Parathyroid adenoma (tissue), 2 donors: Measurements from ENCODE around the gene IFNL4.

Experiments
- H2AFZ ChIP-seq: fragments of 300-600 bp; sonication (generic); one replicate; pipeline ENCODE4 v1.7.0; 2017; ENCODE audit warnings: antibody characterized with exemption, mild to moderate bottlenecking
- H3K27ac ChIP-seq: fragments of 300-600 bp; sonication (generic); one replicate; pipeline ENCODE4 v1.7.0; 2017
- H3K27me3 ChIP-seq: fragments of 300-600 bp; sonication (generic); one replicate; pipeline ENCODE4 v1.7.0; 2017; ENCODE audit warnings: low read length; ENCODE audit not compliant: control insufficient read depth, insufficient read depth
- H3K36me3 ChIP-seq: fragments of 300-600 bp; sonication (generic); one replicate; pipeline ENCODE4 v1.7.0; 2017; ENCODE audit warnings: low read length; ENCODE audit not compliant: control insufficient read depth, insufficient read depth
- H3K4me1 ChIP-seq: fragments of 300-600 bp; sonication (generic); one replicate; pipeline ENCODE4 v1.7.0; 2017; ENCODE audit warnings: control low read depth
- H3K4me2 ChIP-seq: fragments of 300-600 bp; sonication (generic); one replicate; pipeline ENCODE4 v1.7.0; 2017; ENCODE audit warnings: low read length
- H3K4me3 ChIP-seq: fragments of 300-600 bp; sonication (generic); one replicate; pipeline ENCODE4 v1.7.0; 2017; ENCODE audit warnings: low read depth, low read length
- H3K79me2 ChIP-seq: fragments of 300-600 bp; sonication (generic); one replicate; pipeline ENCODE4 v1.7.0; 2017; ENCODE audit warnings: control low read depth
- H3K9ac ChIP-seq: fragments of 300-600 bp; sonication (generic); one replicate; pipeline ENCODE4 v1.7.0; 2017; ENCODE audit warnings: mild to moderate bottlenecking
- H3K9me3 ChIP-seq: fragments of 300-600 bp; sonication (generic); one replicate; pipeline ENCODE4 v1.7.0; 2017; ENCODE audit warnings: low read length; ENCODE audit not compliant: control insufficient read depth
- CTCF ChIP-seq: fragments of 300-600 bp; sonication (generic); IDR thresholded peaks from one replicate; pipeline ENCODE4 v1.7.0; 2017; ENCODE audit warnings: antibody characterized with exemption, mild to moderate bottlenecking
- donor health status: primary hyperparathyroidism.

Gene IFNL4

GRCh38 chr19:39199025-39199424, 49.6 kb downstream of the IFNL4 start:
- H3K9ac ChIP-seq, result no peak overlapping the region
- no peak overlapping the region for H2AFZ ChIP-seq
- H3K79me2 ChIP-seq, result no peaks in the 10 kb centered on the region
- TF ChIP-seq CTCF, result no peak
- no peak overlapping the region for H3K4me3 ChIP-seq
- H3K4me2 ChIP-seq, result no peak overlapping the region
- no peaks in the 10 kb centered on the region for H3K27me3 ChIP-seq
- no peaks in the 10 kb centered on the region for H3K4me1 ChIP-seq
- H3K27ac ChIP-seq, result no peak overlapping the region
- no peaks in the 10 kb centered on the region for H3K36me3 ChIP-seq
- H3K9me3 ChIP-seq, result no peaks in the 10 kb centered on the region

GRCh38 chr19:39197808-39198207, 50.8 kb downstream of the IFNL4 start:
- no peak overlapping the region for H3K27ac ChIP-seq
- H3K4me3 ChIP-seq, result no peak overlapping the region
- no peaks in the 10 kb centered on the region for H3K27me3 ChIP-seq
- H3K79me2 ChIP-seq, result no peaks in the 10 kb centered on the region
- H3K36me3 ChIP-seq, result no peaks in the 10 kb centered on the region
- H2AFZ ChIP-seq, result no peak overlapping the region
- H3K4me2 ChIP-seq, result no peak overlapping the region
- TF ChIP-seq CTCF, result no peak
- H3K9ac ChIP-seq, result no peak overlapping the region
- no peaks in the 10 kb centered on the region for H3K4me1 ChIP-seq
- no peaks in the 10 kb centered on the region for H3K9me3 ChIP-seq

GRCh38 chr19:39196860-39197562, 51.6 kb downstream of the IFNL4 start, which contains the start of gene NCCRP1:
Gene NCCRP1 (plus strand): TSS chr19:39196964. CDS start chr19:39196983, 19 bp downstream.
- H3K9me3 ChIP-seq, result no peaks in the 10 kb centered on the region
- no peaks in the 10 kb centered on the region for H3K4me1 ChIP-seq
- no peaks in the 10 kb centered on the region for H3K79me2 ChIP-seq
- H3K27me3 ChIP-seq, result no peaks in the 10 kb centered on the region
- peak within 1 kb of the TSS; percentile 16 for H3K4me3 ChIP-seq
- peak within 1 kb of the TSS; percentile 44 for H3K4me2 ChIP-seq
- no peaks in the 10 kb centered on the region for H3K36me3 ChIP-seq
- no peak within 1 kb of the TSS for H3K9ac ChIP-seq
- no peak for TF ChIP-seq CTCF
- H3K27ac ChIP-seq, result no peak within 1 kb of the TSS
- no peak within 1 kb of the TSS for H2AFZ ChIP-seq

GRCh38 chr19:39196320-39196719, 52.3 kb downstream of the IFNL4 start:
- H3K9me3 ChIP-seq, result no peaks in the 10 kb centered on the region
- H3K4me3 ChIP-seq, result no peak overlapping the region
- no peak for TF ChIP-seq CTCF
- no peak overlapping the region for H3K9ac ChIP-seq
- H3K4me1 ChIP-seq, result no peaks in the 10 kb centered on the region
- H3K27ac ChIP-seq, result no peak overlapping the region
- no peaks in the 10 kb centered on the region for H3K27me3 ChIP-seq
- H2AFZ ChIP-seq, result no peak overlapping the region
- no peaks in the 10 kb centered on the region for H3K79me2 ChIP-seq
- H3K4me2 ChIP-seq, result no peak overlapping the region
- H3K36me3 ChIP-seq, result no peaks in the 10 kb centered on the region
